ENCODE measurements around the gene TPI1.
"Not testable (repeated sequence)": the region's sequence is repeated elsewhere in the genome, so short reads cannot be mapped to it uniquely, and the experiment has no call there.

The TPI1 gene

DNA sequence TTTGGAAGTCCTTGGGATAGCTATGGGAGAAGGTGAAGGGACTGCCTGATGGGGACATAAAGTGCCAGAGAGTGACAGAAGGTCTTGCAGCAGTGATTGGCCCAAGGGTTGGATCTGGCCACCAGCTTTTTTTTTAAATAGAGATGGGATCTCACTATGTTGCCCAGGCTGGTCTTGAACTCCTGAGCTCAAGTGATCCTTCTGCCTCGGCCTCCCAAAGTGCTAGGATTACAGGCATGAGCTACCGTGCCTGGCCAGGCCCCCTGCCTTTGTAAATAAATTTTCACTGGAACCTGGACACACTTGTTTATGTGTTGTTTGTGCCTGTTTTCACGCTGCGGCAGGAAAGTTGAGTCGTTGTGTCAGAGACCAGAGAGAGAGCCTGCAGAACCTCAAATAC is 2.0 kb upstream of the TPI1 start:
- DNase-seq; intact Hi-C loops (cut with DNase I): not testable (repeated sequence)

DNA sequence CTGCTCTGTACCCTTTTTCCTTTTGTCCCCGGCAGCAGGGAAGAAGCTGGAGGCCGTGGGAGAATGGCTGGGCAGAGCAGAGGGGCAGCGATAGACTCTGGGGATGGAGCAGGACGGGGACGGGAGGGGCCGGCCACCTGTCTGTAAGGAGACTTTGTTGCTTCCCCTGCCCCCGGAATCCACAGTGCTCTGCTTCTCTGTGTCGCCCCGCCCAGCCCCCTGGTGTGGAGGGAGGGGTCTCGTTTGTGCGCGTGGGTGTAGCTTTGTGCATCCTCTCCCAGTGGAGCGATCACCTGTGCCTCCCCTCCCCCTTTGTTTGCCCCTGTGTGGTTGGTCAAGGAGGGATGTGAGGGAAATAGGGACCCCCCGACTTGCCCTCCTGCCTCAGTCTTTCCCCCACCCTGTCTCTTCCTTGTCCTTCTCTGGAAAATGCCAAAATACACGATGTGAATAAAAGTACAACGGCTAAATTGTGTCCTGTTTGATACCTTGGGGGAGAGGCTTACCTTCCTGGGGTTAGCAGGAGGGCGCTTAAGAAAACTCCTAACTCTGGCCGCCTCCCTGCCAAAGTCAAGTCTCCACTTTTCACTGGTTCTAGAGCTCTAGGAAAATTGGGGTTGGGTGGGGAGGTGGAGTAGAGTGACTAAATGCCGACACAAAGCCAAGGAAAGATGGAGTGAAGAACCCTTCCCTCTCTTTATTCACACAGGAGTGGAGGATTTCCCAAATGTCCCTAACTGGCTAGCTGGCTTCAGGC is 990 bp upstream of the TPI1 start:
- intact Hi-C loops (cut with DNase I) = loop anchor here (2.0 kb wide), 1 partner anchor 38 kb away; the partner anchor contains the start of gene LRRC23
- no peak for DNase-seq

DNA sequence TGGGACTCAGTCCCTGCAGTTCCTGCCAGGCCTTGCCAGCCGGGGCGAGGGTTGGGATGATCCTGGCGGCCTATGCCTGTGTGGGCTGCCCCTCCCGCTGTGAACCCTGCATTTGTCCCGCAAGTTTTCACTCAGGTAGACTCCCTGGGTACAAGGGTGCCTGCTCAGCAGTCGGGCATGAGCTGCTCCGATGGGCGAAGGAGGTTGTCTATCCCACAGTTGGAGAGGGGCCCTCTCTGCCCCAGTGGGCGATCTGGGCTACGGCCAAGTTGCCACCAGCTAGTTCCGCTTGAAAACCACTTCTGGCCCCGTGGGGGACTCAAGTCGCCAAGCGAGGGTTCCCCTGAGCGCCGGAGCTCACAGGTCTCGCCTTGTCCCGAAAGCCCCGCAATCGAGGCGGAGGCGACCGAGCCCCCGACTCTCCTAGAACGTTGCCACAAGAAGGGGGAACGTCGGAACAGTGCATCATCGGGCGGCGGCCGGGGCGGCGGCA is 365 bp upstream of the TPI1 start:
- intact Hi-C loops (cut with DNase I) = loop anchor here (2.0 kb wide), 1 partner anchor 38 kb away; the partner anchor contains the start of gene LRRC23
- DNase-seq = peak in 3 of 10 donors; percentile 20 to 86 (median 73)

DNA sequence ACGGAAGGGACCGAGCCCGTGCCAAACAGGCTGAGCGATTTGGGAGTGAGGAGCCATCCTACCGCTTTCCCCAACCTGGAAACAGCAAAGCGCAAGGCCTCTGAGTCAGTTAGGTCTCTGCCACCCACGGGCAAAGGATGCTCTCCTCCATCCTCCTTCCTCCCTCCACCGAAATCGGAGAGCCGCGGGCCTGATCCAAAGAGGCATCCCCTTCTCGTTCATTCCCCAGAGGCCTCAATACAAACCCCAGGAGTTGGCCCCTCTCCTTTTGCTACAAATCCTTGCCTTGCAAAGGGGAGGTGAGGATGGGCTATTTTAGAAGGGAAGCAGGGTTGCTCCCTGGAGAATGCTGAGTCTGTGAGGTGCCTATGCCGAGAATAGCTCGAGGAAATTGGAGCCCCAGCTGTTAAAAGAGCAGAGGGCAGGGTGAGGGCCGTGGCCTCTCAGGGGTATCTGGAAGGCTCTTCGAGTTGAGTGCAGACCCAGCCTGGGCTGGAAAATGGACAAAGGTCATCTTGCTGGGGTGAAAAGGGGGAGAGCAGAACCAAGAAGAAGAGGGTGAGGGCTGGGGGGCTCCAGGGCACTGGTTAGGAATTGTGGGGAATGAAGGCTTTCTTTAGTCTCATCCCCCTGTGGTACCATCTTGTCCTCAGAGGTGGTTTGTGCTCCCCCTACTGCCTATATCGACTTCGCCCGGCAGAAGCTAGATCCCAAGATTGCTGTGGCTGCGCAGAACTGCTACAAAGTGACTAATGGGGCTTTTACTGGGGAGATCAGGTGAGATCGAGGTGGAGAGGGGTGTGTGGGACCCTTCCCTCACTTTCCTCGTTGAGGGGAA is 1.1 kb downstream of the TPI1 start:
- intact Hi-C loops (cut with DNase I) = no loop called here
- peak in 1 of 10 donors; percentile 50 for DNase-seq

DNA sequence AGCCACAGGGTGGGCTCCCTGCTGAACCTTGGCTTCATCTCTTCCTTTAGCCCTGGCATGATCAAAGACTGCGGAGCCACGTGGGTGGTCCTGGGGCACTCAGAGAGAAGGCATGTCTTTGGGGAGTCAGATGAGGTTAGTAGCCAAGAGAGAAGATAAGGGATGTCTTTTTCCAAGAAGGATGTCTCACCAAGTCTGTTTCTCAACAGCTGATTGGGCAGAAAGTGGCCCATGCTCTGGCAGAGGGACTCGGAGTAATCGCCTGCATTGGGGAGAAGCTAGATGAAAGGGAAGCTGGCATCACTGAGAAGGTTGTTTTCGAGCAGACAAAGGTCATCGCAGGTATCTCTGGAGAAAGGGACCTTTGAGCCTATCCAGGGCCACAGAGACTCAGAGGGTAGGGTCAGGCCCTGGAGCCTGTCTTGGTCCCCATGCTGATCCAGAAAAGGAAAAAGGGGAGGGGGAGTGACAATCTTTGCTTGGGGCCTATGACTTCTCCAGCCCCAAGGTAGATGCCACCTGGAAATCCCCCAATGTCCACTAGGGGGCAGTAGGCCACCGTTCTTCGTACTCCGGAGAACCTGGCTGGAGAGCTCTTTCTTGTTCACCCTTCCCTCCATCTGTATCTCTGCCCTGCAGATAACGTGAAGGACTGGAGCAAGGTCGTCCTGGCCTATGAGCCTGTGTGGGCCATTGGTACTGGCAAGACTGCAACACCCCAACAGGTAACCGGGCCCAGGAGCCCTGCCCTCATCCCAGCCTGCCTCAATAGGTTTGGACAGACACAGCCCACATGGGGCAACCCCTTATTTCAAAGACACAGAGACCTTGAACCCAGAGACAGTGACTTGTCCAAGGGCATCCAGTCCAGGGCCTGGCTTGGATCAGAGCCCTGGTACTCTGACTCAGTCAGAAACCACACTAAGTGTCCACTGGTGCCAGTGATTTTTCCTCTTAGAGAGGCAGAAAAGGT is 2.0 kb downstream of the TPI1 start:
- intact Hi-C loops (cut with DNase I) = no loop called here
- peak; percentile 48 to 96 (median 80) for DNase-seq

DNA sequence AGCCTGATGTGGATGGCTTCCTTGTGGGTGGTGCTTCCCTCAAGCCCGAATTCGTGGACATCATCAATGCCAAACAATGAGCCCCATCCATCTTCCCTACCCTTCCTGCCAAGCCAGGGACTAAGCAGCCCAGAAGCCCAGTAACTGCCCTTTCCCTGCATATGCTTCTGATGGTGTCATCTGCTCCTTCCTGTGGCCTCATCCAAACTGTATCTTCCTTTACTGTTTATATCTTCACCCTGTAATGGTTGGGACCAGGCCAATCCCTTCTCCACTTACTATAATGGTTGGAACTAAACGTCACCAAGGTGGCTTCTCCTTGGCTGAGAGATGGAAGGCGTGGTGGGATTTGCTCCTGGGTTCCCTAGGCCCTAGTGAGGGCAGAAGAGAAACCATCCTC is 3.0 kb downstream of the TPI1 start:
- intact Hi-C loops (cut with DNase I) = not testable (repeated sequence)

DNA sequence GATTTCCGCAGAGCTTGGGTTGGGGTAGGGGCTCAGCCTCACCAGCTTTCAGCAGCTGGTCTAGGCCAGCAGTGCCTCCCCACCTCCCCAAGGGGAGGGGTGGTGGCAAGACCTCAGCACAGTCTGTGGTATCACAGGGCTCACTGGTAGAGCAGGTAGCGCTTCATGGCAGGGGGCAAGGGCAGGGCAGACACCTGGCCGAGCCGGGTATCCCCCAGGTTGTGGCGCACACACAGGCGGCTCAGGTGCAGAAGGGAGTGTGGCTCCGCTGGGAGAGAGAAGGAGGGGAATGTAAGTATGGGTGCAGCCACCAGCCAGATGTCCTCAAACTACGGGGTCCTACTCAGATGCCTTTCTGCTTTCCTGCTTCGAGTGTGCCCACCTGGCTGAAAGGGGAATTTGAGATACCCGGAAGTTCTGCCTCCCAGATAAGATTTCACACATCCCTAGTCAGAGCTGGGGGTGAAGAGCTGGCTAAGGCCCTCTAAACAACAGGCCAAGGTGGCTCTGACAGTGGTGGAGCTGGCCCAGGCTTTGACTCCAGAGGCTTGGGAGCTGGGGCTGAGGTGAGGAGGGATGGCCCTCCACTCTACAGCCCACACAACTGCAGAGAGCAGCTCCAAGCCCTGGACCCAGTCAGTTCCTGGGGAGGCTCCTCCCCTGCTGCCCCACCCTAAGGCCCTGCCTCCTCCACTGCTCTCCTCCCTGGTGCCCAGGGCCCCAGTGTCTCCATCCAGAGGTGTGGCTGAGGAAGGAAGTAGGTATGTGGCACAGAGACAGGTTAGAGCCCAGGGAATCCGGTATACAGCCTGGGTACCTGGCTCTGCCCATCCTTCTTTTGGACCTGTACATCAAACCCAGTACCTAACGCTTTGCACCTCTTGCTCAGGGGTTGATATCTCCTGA is 4.0 kb downstream of the TPI1 start:
- intact Hi-C loops (cut with DNase I) = no loop called here
- DNase-seq = peak in 2 of 10 donors; percentile 61 to 73

More for the DNA sequence above, 3.0 kb downstream of the TPI1 start:
- peak in 1 of 10 donors; percentile 7 for DNase-seq

DNA sequence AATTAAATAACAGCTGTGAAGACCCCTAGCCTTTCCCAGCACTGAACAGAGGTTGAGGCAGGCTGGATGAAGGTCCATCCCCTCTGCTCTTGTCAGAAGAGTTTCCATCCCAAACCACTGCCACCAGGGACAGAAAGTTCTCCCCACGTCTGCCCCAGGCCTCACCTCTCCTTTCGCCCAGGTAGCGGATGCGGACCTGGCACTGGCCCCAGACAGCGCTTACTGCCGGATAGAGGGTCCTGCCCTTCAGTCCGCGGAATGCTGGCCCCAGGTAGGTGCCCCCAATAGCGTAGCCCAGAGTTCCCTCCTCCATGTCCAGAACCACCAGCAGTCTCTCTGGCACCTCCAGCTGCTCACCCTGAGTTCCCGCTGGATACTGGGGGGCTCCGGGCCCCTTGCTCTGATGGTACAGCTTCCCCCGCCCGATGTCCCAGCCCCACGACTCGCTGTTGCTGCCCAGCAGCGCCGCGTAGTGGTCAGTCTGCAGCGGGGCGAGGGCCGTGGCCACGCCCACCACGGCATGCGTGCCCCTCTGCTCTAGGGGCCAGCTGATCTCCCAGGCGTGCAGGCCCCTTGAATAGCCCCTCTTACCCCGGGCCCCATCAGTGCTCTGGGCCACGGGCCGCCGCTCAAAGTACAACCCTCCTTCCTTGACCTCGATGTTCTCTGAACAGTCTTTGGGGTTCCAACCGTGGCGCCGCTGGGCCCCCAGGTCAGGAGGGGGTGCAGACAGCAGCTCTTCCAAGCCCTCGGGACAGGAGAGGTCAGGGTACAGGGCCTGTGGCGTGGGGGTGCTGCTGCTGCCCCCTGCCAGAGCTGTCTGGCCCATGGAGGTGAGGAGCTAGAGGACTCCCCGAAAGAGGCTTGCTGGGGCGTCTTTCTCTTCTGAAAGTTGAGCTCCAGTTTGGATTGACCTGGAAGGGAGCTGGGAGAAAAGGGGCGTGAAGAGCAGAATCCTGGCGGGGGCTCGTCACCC is 5.0 kb downstream of the TPI1 start:
- intact Hi-C loops (cut with DNase I) = loop anchor here (1.0 kb wide), 1 partner anchor 19 kb away; no protein-coding TSS in a partner anchor
- DNase-seq = peak; percentile 70 to 97 (median 84)

DNA sequence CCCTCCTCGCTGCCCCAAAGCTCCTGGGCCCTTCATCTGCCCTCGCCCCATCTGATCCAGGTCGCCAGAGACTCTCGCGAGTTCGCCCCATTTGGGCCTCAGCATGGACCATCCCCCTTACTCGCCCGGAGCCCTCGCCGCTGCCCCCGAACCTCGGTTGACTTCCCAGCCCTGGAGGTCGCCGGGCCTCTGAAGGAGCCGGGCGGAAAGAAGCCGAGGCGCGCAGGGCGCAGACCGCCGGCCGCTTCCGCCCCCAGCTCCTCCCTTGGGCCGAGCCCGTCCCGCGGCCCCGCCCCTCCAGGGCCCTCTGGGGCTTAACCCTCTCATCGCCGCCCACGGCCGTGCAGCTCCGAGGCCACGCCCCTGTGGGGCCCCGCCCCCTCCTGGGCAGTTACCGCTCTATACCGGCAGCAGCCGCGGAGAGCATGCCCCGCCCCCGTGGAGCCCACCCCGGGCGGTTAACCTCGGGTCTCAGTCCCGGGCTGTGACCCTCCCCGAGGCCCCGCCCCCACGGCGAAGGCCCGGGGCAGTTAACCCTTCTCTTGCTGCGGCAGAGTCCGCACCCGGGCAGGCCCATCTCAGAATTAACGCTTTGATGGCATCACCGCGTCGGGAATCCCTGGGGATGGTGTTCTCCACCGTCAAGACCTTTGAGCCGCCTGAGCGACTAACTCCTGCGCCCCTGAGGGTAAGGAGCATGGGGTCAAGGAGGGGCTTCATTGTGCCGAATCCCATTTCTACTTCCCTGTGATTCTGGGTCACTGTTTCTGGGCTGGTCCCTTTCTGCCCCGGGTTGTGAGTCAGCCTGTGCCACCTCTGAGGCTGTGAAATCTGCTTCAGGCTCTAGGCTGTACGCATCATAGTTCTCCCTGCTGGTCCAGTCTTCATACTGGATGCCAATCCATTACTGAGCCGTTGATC is 6.0 kb downstream of the TPI1 start, which contains the start of gene SPSB2:
Gene SPSB2 (minus strand): TSS at position 210 of the 921 bp plus-strand sequence. CDS start 402 bp downstream, outside the sequence.
- intact Hi-C loops (cut with DNase I) = loop anchor here (1.0 kb wide), 1 partner anchor 18 kb away; no protein-coding TSS in a partner anchor

DNA sequence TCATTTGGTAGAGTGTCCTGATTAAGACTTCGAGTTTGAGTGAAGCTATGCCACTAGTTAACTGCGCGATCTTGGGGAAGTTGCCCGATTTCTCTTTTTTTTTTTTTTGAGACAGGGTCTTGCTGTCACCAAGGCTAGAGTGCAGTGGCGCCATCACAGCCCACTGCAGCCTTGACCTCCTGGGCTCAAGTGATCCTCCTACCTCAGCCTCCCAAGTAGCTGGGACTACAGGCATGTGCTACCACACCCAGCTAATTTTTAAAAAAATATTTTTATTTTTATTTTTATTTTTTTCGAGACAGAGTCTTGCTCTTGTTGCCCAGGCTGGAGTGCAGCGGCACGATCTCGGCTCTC is 6.7 kb downstream of the TPI1 start:
- intact Hi-C loops (cut with DNase I) = not testable (repeated sequence)

More for the DNA sequence above, 6.0 kb downstream of the TPI1 start, which contains the start of gene SPSB2:
- DNase-seq = peak; percentile 88 to 99 (median 94)

DNA sequence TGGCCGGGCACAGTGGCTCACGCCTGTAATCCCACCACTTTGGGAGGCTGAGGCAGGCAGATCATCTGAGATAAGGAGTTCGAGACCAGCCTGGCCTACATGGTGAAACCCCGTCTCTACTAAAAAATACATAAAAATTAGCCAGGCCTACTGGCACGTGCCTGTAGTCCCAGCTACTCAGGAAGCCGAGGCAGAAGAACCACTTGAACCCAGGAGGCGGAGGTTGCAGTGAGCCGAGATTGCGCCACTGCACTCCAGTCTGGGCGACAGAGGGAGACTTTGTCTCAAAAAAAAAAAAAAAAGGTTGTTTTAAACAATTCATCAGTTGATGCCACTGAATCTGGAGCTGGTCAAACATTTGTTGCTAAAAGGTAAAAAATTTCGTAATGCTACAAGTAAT is 12.5 kb downstream of the TPI1 start:
- intact Hi-C loops (cut with DNase I); DNase-seq: not testable (repeated sequence)

More for the DNA sequence above, 6.7 kb downstream of the TPI1 start:
- DNase-seq = peak in 1 of 10 donors; percentile 31

DNA sequence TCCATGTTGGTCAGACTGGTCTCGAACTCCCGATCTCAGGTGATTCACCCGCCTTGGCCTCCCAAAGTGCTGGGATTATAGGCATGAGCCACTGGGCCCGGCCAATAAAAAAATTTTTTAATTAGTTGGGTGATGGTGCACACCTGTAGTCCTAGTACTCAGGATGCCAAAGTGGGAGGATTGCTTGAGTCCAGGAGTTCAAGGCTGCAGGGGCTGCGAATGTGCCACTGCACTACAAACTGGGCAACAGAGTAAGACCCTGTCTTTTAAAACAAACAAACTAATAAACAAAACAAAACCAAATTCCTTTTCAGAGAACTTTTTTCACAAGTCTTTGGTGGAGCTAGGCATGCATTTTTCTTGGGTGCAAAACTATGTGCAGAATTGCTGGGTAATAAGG is 15.9 kb downstream of the TPI1 start:
- intact Hi-C loops (cut with DNase I) = no loop called here
- no peak for DNase-seq

DNA sequence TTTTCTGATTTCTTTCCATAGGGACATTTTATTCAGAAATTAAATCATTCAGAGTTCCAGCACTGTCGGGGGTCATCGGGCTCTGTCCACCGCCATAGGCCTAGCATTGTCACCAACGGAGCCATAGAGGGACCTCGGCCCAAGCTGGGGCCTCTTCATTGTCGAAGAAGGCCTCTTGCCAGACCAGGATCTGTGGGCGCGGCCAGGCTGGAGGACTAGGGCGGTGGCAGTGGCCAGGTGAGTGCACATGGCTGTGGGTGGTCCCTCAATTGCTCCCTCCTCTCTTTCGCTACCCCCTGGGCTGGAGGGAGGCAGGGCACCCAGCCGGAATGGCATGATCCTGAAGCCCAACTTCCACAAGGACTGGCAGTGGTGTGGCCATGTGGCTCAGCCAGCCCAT is 16.4 kb downstream of the TPI1 start:
- DNase-seq = no peak
- intact Hi-C loops (cut with DNase I) = no loop called here

DNA sequence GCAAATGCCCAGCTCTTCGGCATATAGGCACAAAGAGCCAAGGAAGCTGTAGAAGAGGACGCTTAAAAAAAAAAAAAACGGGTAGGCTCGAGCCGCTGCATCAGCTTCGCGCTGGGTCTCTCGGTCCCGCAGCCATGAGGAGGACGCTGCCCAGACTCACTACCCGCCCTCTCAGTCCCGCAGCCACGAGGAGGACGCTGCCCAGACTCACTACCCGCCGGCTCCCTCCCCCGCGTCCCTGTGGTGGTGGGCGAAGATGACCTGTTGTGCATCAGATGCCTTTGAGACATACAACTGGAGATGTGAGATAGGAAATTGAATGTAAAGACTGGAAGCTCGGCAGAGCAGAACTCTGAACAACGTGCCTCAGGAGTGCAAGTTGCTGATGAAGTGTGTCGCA is 17.2 kb downstream of the TPI1 start:
- intact Hi-C loops (cut with DNase I) = no loop called here
- peak in 1 of 10 donors; percentile 45 for DNase-seq

DNA sequence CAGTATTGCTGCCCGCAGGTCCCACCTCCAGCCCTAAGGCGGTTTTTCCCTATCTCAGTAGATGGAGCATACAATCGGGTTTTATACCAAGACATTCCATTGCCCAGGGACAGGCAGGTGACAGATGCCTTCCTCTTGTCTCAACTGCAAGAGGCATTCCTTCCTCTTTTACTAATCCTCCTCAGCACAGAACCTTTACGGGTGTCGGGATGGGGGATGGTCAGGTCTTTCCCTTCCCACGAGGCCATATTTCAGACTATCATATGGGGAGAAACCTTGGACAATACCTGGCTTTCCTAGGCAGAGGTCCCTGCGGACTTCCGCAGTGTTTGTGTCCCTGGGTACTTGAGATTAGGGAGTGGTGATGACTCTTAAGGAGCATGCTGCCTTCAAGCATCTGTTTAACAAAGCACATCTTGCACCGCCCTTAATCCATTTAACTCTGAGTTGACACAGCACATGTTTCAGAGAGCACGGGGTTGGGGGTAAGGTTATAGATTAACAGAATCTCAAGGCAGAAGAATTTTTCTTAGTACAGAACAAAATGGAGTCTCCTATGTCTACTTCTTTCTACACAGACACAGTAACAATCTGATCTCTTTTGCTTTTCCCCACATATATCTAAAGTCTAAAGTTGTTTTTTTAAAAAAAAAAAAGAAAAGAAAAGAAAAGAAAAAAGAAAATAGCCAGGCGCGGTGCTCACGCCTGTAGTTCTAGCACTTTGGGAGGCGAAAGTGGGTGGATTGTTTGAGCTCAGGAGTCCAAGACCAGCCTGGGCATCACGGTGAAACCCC is 19.1 kb downstream of the TPI1 start:
- intact Hi-C loops (cut with DNase I) = not testable (repeated sequence)
- peak in 1 of 10 donors; percentile 7 for DNase-seq

DNA sequence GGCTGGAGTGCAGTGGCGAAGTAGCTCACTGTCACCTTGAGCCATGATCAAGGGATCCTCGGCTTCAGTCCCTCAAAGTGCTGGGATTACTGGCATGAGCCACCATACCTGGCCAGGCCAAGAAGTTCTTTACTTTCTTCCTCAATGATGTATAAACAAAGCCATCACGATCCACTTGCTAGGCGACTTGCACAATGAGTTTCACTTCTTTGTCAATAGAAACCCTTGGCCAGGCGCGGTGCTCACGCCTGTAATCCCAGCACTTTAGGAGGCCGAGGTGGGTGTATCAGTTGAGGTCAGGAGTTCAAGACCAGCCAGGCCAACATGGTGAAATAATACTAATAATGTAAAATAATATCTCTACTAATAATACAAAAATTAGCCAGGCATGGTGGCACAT is 20.1 kb downstream of the TPI1 start:
- peak in 1 of 10 donors; percentile 43 for DNase-seq
- intact Hi-C loops (cut with DNase I) = no loop called here
